ENCODE results near the gene ZNF740.

DNA sequence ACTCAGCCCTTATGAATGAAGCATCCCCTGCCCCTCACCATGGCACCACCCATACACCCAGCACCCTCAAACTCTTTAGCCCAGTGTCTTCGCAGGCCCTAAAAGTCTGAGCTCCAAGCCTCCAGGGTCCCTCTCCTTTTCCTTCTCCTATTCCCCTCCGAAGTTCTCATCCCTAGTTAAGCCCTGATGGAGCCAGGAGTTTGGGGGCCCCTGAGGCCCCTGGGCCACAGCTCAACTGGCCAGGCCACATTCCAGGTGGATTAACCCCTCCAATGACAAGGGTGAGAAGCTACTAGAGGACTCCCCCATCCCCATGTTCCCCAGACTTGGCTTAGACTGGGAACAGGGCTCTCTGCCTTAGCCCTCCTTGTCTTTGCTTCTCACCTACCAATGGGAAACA, 48.9 kb downstream of the ZNF740 start:
- TF ChIP-seq, protein P1, sequence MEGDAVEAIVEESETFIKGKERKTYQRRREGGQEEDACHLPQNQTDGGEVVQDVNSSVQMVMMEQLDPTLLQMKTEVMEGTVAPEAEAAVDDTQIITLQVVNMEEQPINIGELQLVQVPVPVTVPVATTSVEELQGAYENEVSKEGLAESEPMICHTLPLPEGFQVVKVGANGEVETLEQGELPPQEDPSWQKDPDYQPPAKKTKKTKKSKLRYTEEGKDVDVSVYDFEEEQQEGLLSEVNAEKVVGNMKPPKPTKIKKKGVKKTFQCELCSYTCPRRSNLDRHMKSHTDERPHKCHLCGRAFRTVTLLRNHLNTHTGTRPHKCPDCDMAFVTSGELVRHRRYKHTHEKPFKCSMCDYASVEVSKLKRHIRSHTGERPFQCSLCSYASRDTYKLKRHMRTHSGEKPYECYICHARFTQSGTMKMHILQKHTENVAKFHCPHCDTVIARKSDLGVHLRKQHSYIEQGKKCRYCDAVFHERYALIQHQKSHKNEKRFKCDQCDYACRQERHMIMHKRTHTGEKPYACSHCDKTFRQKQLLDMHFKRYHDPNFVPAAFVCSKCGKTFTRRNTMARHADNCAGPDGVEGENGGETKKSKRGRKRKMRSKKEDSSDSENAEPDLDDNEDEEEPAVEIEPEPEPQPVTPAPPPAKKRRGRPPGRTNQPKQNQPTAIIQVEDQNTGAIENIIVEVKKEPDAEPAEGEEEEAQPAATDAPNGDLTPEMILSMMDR (optimal IDR thresholded peaks at IDR 0.05 in 1 of 3, IDR thresholded peaks at IDR 0.05 in 1 of 3, conservative IDR thresholded peaks at IDR 0.05 in 1 of 3; ENCODE audit: extremely low read depth in 1 of 3, insufficient read depth in 2 of 3, low read length in 3 of 3), result no peak
- TF ChIP-seq EZH2 (IDR thresholded peaks at IDR 0.05; ENCODE audit: low read length), result no peak
